Upper lobe of right lung (tissue), 1 donor: ENCODE results near the gene MTREX. TPM values are rescaled to one million over a fixed set of nuclear protein-coding genes. Genes with fewer than 3 reads are reported as not detected.

ENCODE experiments used
- ATAC-seq: fragments of 200-7000 bp; cut with Tn5 transposase; one replicate; pipeline ENCODE4 v1.9.1; 2020; ENCODE audit warnings: mild to moderate bottlenecking, moderate library complexity
- DNase-seq: peaks from one replicate; pipeline ENCODE4 v3.0.0-alpha.2; 2020
- H3K27ac ChIP-seq: fragments of 200-600 bp; one replicate; pipeline ENCODE4 v1.8.0; 2022
- H3K27me3 ChIP-seq: fragments of 200-600 bp; one replicate; pipeline ENCODE4 v1.8.0; 2022; ENCODE audit warnings: mild to moderate bottlenecking
- H3K36me3 ChIP-seq: fragments of 200-600 bp; one replicate; pipeline ENCODE4 v1.8.0; 2022
- H3K4me1 ChIP-seq: fragments of 200-600 bp; one replicate; pipeline ENCODE4 v1.8.0; 2022
- H3K4me3 ChIP-seq: fragments of 200-600 bp; one replicate; pipeline ENCODE4 v1.8.0; 2022; ENCODE audit warnings: mild to moderate bottlenecking
- H3K9me3 ChIP-seq: fragments of 200-600 bp; one replicate; pipeline ENCODE4 v1.8.0; 2022
- CTCF ChIP-seq: fragments of 200-600 bp; IDR thresholded peaks from one replicate; pipeline ENCODE4 v1.8.0; 2022; ENCODE audit warnings: antibody characterized with exemption
- intact Hi-C: fragments of 100-400 bp; cut with DNase I; formaldehyde crosslinking; loops from one replicate; pipeline ENCODE4 v1.11.0; 2022
- total RNA-seq: library from RNA; stranded (reverse); fragmentation: NEBNext Ultra II Directional; extraction: Animal tissue kit (Norgen Biotek cat#: 25700); gene quantifications from one replicate; pipeline ENCODE4 v1.2.1, GENCODE V29; 2021
- donor health status: DM: no; HTN: yes; CAD: no; lungs with severe emphysema.

Gene MTREX
- total RNA-seq, 1 donor from 2014 or later: 67.6 TPM

- H3K4me3 ChIP-seq: no peak overlapping the region
These were observed 62.6 kb downstream of the MTREX start for GRCh38 chr5:55370291-55370925.

DNA sequence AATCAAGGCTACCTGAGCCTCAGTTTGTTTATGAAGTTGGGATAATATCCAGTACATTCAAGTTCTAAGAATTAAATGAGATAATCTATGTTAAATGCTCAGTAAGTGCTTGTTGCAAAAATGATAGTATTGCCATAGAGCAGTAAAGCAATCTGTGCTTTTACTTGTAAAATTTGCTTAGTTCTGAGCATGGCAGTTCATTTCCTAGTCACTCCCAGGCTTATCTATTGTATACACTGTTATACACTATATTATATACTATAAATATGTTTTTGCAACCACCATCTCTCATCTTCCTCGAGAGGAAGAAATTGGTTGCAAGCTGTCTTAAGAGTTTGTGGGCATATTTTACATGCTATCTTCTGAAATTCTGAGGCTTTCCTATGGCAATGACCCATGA, 63.4 kb downstream of the MTREX start:
- peaks cover 64% of the 10 kb centered on the region for H3K36me3 ChIP-seq
- intact Hi-C loops: no loop called here
- H3K4me1 ChIP-seq: no peaks in the 10 kb centered on the region
- no peak for DNase-seq
- no peak for ATAC-seq
- H3K27ac ChIP-seq: no peak overlapping the region
- TF ChIP-seq CTCF: no peak
- H3K9me3 ChIP-seq: no peaks in the 10 kb centered on the region
- H3K4me3 ChIP-seq: no peak overlapping the region
- no peaks in the 10 kb centered on the region for H3K27me3 ChIP-seq

More at GRCh38 chr5:55370291-55370925, 62.6 kb downstream of the MTREX start:
- H3K27me3 ChIP-seq: no peaks in the 10 kb centered on the region
- no peaks in the 10 kb centered on the region for H3K9me3 ChIP-seq
- ATAC-seq: no peak
- no peak overlapping the region for H3K27ac ChIP-seq
- no peak for DNase-seq
- intact Hi-C loops: no loop called here
- H3K36me3 ChIP-seq: peaks cover 64% of the 10 kb centered on the region
- TF ChIP-seq CTCF: no peak
- no peaks in the 10 kb centered on the region for H3K4me1 ChIP-seq

DNA sequence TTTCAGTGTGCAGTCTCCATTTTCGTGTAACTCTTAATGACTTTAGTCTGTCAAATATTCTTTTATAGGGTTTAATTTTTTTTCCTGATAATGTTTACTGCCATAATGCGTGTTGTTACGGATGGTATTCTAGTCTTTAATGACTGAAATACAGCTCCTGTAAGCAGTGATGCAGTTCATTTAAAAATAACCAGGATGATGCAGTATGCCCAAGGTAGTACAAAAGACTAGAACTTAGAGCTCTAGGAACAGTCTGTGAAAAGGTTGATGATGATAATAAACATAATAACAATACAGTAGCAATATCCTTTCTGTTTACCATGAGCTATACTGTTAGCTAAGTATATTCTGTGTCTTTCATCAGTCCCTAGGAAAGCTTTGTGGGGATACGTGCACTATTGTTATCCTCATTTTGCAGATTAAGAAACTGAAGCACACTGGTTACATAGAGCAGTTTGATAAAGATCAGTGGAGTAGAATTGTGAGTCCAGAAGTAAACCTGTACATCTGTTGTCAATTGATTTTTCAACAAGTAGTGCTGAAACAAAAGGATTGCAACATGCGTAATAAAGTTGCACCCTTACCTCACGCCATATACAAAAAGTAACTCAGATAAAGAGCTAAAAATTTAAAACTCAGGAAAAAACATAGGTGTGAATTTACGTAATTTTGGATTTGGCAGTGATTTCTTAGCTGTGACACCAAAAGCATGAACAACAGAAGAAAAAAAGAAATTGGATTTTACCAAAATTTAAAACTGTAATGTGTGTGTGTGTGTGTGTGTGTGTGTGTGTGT, 64.5 kb downstream of the MTREX start:
- Histone ChIP-seq H3K9me3 (no peaks in the 10 kb centered on the region), H3K27me3 (no peaks in the 10 kb centered on the region), H3K4me1 (no peaks in the 10 kb centered on the region), H3K36me3 (peaks cover 52% of the 10 kb centered on the region), H3K4me3 (no peak overlapping the region), H3K27ac (no peak overlapping the region)
- intact Hi-C loops: no loop called here
- no peak for TF ChIP-seq CTCF
- no peak for DNase-seq
- ATAC-seq: no peak

DNA sequence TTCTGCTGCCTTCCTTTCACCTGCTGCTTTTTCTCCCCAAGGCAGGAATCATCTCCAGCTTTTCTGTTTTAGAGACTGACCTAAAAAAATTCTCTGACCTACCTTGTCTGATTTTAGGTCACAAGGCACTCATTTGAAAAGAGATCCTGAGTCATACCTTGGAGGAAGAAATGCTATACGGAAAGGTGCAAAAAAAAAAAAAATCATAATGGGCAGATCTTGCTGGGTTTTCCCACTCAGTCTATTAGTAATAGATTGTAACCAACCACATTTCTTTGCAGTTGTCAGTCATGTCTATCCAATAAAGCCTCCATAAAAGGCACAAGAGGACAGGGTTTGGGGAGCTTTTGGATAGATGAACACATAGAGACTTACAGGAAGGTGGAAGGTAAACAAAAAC, 70.0 kb downstream of the MTREX start:
- peaks cover 45% of the 10 kb centered on the region for H3K36me3 ChIP-seq
- no peak overlapping the region for H3K27ac ChIP-seq
- ATAC-seq: no peak
- H3K4me3 ChIP-seq: no peak overlapping the region
- no peaks in the 10 kb centered on the region for H3K4me1 ChIP-seq
- DNase-seq: no peak
- H3K9me3 ChIP-seq: peaks cover under 1% of the 10 kb centered on the region
- intact Hi-C loops: no loop called here
- no peak for TF ChIP-seq CTCF
- H3K27me3 ChIP-seq: no peaks in the 10 kb centered on the region

GRCh38 chr5:55383254-55383653, 75.5 kb downstream of the MTREX start:
- intact Hi-C loops: no loop called here
- Histone ChIP-seq H3K4me1 (no peaks in the 10 kb centered on the region), H3K27me3 (no peaks in the 10 kb centered on the region), H3K36me3 (peaks cover 27% of the 10 kb centered on the region), H3K4me3 (no peak overlapping the region), H3K9me3 (peaks cover 13% of the 10 kb centered on the region), H3K27ac (no peak overlapping the region)
- no peak for DNase-seq
- ATAC-seq: no peak
- no peak for TF ChIP-seq CTCF
